MM.1S (cell line): Measurements from ENCODE around the gene SETD3.

Experiments
- CTCF ChIP-seq: fragments of 300-600 bp; sonication (generic); IDR thresholded peaks from 2 replicates; pipeline ENCODE4 v1.5.1; 2016; ENCODE audit warnings: antibody characterized with exemption, low read length, mixed read lengths
- EZH2 ChIP-seq: fragments of 300-600 bp; sonication (generic); optimal IDR thresholded peaks from 2 replicates; pipeline ENCODE3; 2017; ENCODE audit warnings: low read depth, mild to moderate bottlenecking, antibody characterized with exemption, low read length, mixed read lengths

GRCh38 chr14:99518441-99519346 is 38.0 kb upstream of the SETD3 start:
- TF ChIP-seq CTCF, result peak; percentile 64
- TF ChIP-seq EZH2, result no peak
